Omental fat pad (tissue), 4 donors: ENCODE measurements around the gene NUBPL. TPM values are rescaled to one million over a fixed set of nuclear protein-coding genes. Genes with fewer than 3 reads are reported as not detected.
"Not testable (repeated sequence)": the region's sequence is repeated elsewhere in the genome, so short reads cannot be mapped to it uniquely, and the experiment has no call there.

Source experiments
- ATAC-seq: fragments of 150-250 bp; one replicate; pipeline ENCODE4 v1.9.1; 2016; ENCODE audit warnings: mild to moderate bottlenecking, moderate library complexity; ENCODE audit not compliant: low FRiP score
- DNase-seq: peaks from one replicate; pipeline ENCODE4 v3.0.0-alpha.2; 2019; ENCODE audit warnings: low spot score
- CTCF ChIP-seq, 3 donors: fragments of 450-650 bp; IDR thresholded peaks; one replicate each; pipeline ENCODE4 v1.5.1; 2016 to 2017; ENCODE audit warnings: antibody characterized with exemption in 3 of 3, mild to moderate bottlenecking in 3 of 3, moderate library complexity in 2 of 3
- total RNA-seq, 4 donors: library from RNA; depleted of rRNA; stranded (reverse); fragments of >200 nt; gene quantifications; one replicate each; pipeline ENCODE4 v1.1.0, GENCODE V29; 2016

Gene NUBPL
- total RNA-seq, 4 donors from 2014 or later = 9.0 to 12.9 (median 10.9) TPM

GRCh38 chr14:31884776-31885379 lies 323.7 kb downstream of the NUBPL start:
- TF ChIP-seq CTCF (IDR thresholded peaks at IDR 0.05) = no peak
- DNase-seq (no peak), ATAC-seq (no peak)

- no peak for DNase-seq
- no peak for ATAC-seq
- no peak for TF ChIP-seq CTCF (IDR thresholded peaks at IDR 0.05)
Observed at GRCh38 chr14:31886156-31886835, 325.1 kb downstream of the NUBPL start.

GRCh38 chr14:31887929-31888580 lies 326.9 kb downstream of the NUBPL start:
- DNase-seq (no peak), ATAC-seq (no peak)
- TF ChIP-seq CTCF (IDR thresholded peaks at IDR 0.05) = no peak

- ATAC-seq (no peak), DNase-seq (no peak)
- TF ChIP-seq CTCF (IDR thresholded peaks at IDR 0.05) = no peak
Observed at GRCh38 chr14:31889297-31889696, 328.1 kb downstream of the NUBPL start.

- not testable (repeated sequence) for DNase-seq, ATAC-seq
Observed at GRCh38 chr14:31890202-31890601, 329.0 kb downstream of the NUBPL start.

- DNase-seq (no peak), ATAC-seq (no peak)
- TF ChIP-seq CTCF (IDR thresholded peaks at IDR 0.05) = no peak
Observed at GRCh38 chr14:31893221-31893757, 332.1 kb downstream of the NUBPL start.

GRCh38 chr14:31894351-31894750 lies 333.1 kb downstream of the NUBPL start:
- no peak for TF ChIP-seq CTCF (IDR thresholded peaks at IDR 0.05)
- DNase-seq (no peak), ATAC-seq (no peak)
